Ectodermal cell (in vitro differentiated cells): ENCODE measurements around the gene LPCAT1.
"Not testable (repeated sequence)": the region's sequence is repeated elsewhere in the genome, so short reads cannot be mapped to it uniquely, and the experiment has no call there.

Experiments
- H3K27ac ChIP-seq: 2 replicates; pipeline ENCODE4 v1.7.0; 2013; ENCODE audit warnings: mild to moderate bottlenecking, low read depth, low read length; ENCODE audit not compliant: insufficient read depth, poor library complexity, severe bottlenecking
- H3K27me3 ChIP-seq: 2 replicates; pipeline ENCODE4 v1.7.0; 2013; ENCODE audit warnings: mild to moderate bottlenecking, low read length; ENCODE audit not compliant: insufficient read depth, control insufficient read depth, poor library complexity, severe bottlenecking
- H3K36me3 ChIP-seq: one replicate; pipeline ENCODE4 v1.7.0; 2013; ENCODE audit warnings: low read length; ENCODE audit not compliant: control insufficient read depth, insufficient read depth
- H3K4me1 ChIP-seq: one replicate; pipeline ENCODE4 v1.7.0; 2013; ENCODE audit warnings: low read length; ENCODE audit not compliant: control insufficient read depth, insufficient read depth
- H3K4me3 ChIP-seq: 2 replicates; pipeline ENCODE4 v1.7.0; 2013; ENCODE audit warnings: low read depth, low read length, control low read depth; ENCODE audit not compliant: insufficient read depth
- H3K9me3 ChIP-seq: 2 replicates; pipeline ENCODE4 v1.7.0; 2013; ENCODE audit warnings: mild to moderate bottlenecking, low read length, moderate library complexity; ENCODE audit not compliant: control insufficient read depth
- WGBS, 2 experiments: methylation state at CpG; one replicate each; pipeline ENCODE4 v1.1.7; 2013; ENCODE audit warnings: missing lambda C conversion rate in 2 of 2; 5-methylcytosine and 5-hydroxymethylcytosine counted together

LPCAT1 gene

DNA sequence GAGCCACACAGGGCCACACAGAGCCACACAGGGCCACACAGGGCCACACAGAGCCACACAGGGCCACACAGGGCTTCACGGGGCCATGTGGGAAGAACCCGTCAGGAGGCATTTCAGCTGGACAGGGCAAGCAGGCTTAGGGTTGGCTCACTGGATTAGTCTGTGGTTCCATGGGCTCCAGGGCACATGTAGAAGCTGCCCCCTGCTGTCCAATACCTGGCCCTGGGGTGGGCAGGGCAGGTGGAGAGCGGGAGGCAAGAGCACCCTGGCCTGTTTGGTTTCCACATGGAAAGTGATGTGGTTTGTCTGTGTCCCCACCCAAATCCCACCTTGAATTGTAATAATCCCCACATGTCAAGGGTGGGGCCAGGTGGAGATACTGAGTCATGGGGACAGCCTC lies 16.4 kb upstream of the LPCAT1 start:
- Histone ChIP-seq H3K27ac (no peak overlapping the region), H3K36me3 (no peaks in the 10 kb centered on the region), H3K4me3 (no peak overlapping the region), H3K9me3 (no peaks in the 10 kb centered on the region), H3K27me3 (no peaks in the 10 kb centered on the region), H3K4me1 (no peaks in the 10 kb centered on the region)
- WGBS, 2 experiments: 96 to 99% methylated on average over 3 of the region's 3 CpGs

GRCh38 chr5:1539393-1540161 lies 15.8 kb upstream of the LPCAT1 start:
- WGBS, 2 experiments: 82 to 85% methylated on average over 8 of the region's 8 CpGs
- not testable (repeated sequence) for H3K4me3 ChIP-seq, H3K36me3 ChIP-seq, H3K27me3 ChIP-seq, H3K9me3 ChIP-seq, H3K27ac ChIP-seq, H3K4me1 ChIP-seq

DNA sequence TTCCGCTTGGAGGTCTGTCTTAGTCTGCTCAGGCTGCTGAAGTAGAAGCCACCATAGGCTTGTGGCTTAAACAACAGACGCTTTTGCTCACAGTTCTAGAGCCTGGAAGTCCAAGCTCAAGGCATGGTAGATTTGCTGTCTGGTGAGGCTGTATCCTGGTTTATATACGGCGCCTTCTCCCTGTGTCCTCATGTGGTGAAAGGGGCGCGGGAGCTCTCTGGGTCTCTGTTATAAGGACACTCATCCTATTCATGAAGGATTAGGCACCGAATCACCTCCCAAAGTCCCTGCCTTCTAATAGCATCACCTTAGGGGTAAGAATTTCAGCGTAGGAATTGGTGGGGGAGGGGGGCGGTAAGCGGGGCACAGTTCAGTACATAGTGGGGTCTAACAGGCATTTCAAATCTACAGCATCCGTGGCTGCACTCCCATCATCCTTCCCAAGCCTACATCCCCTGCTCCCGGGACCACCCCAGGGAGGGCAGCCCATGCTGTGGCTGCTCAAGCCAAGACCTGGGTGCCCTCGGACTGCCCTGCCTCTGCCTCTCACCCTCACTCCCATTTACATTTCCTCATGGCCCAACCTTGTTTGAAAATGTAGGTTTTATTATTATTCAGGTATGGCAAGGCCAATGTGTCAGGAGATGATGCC lies 15.1 kb upstream of the LPCAT1 start:
- Histone ChIP-seq H3K4me1 (no peaks in the 10 kb centered on the region), H3K27me3 (no peaks in the 10 kb centered on the region), H3K9me3 (no peaks in the 10 kb centered on the region), H3K4me3 (no peak overlapping the region), H3K27ac (no peak overlapping the region), H3K36me3 (no peaks in the 10 kb centered on the region)
- 92 to 96% methylated on average over 11 to 13 of the region's 13 CpGs for WGBS, 2 experiments

GRCh38 chr5:1538276-1538675 lies 14.5 kb upstream of the LPCAT1 start:
- Histone ChIP-seq H3K27me3 (no peaks in the 10 kb centered on the region), H3K27ac (no peak overlapping the region), H3K4me1 (no peaks in the 10 kb centered on the region), H3K36me3 (no peaks in the 10 kb centered on the region), H3K9me3 (no peaks in the 10 kb centered on the region), H3K4me3 (no peak overlapping the region)
- 93% methylated on average over 14 of the region's 14 CpGs for WGBS, 2 experiments

GRCh38 chr5:1537603-1538154 lies 13.9 kb upstream of the LPCAT1 start:
- H3K27me3 ChIP-seq: no peaks in the 10 kb centered on the region
- H3K4me1 ChIP-seq: no peaks in the 10 kb centered on the region
- H3K4me3 ChIP-seq: no peak overlapping the region
- 92 to 93% methylated on average over 20 of the region's 20 CpGs for WGBS, 2 experiments
- no peak overlapping the region for H3K27ac ChIP-seq
- no peaks in the 10 kb centered on the region for H3K9me3 ChIP-seq
- H3K36me3 ChIP-seq: no peaks in the 10 kb centered on the region

- no peaks in the 10 kb centered on the region for H3K4me1 ChIP-seq
- H3K27me3 ChIP-seq: no peaks in the 10 kb centered on the region
- no peaks in the 10 kb centered on the region for H3K36me3 ChIP-seq
- 90 to 92% methylated on average over 8 of the region's 8 CpGs for WGBS, 2 experiments
- H3K4me3 ChIP-seq: no peak overlapping the region
- no peaks in the 10 kb centered on the region for H3K9me3 ChIP-seq
- H3K27ac ChIP-seq: no peak overlapping the region
Observed at GRCh38 chr5:1536871-1537602, 13.3 kb upstream of the LPCAT1 start.

DNA sequence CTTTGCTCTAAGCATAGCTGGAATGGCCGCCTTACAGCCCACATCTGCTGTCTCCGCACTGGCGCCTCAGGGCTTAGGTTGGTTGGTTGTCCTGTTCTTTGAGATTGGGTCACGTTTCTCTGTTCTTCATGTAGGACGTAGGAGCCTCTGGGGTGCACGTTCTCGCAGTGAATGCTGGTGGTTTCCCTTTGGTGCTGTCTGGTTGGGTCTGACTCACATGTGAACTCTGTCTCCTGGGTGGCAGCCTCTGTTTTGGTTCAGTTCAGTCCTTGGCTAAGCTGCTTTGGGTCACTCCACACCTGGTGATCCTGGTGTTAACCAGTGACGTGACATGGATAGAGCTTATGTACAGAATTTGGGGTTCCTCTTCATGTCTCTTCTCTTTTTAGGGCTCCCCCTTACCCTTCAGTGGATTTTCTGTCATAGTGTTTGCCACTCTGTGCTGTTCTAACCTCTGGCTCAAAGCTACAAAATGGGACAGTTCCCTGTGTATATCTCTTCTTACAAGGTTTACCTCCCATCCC lies 12.6 kb upstream of the LPCAT1 start:
- no peaks in the 10 kb centered on the region for H3K9me3 ChIP-seq
- 89 to 94% methylated on average over 8 of the region's 8 CpGs for WGBS, 2 experiments
- no peak overlapping the region for H3K27ac ChIP-seq
- no peaks in the 10 kb centered on the region for H3K4me1 ChIP-seq
- H3K36me3 ChIP-seq: no peaks in the 10 kb centered on the region
- H3K4me3 ChIP-seq: no peak overlapping the region
- H3K27me3 ChIP-seq: no peaks in the 10 kb centered on the region

- Histone ChIP-seq H3K27ac (no peak overlapping the region), H3K9me3 (no peaks in the 10 kb centered on the region), H3K36me3 (no peaks in the 10 kb centered on the region), H3K27me3 (no peaks in the 10 kb centered on the region), H3K4me3 (no peak overlapping the region), H3K4me1 (no peaks in the 10 kb centered on the region)
- 92 to 93% methylated on average over 3 of the region's 3 CpGs for WGBS, 2 experiments
Observed at GRCh38 chr5:1535646-1536045, 11.9 kb upstream of the LPCAT1 start.

- no peaks in the 10 kb centered on the region for H3K9me3 ChIP-seq
- no peaks in the 10 kb centered on the region for H3K4me1 ChIP-seq
- WGBS, 2 experiments: 83% methylated on average over 1 of the region's 1 CpG; no CpG with 5 or more reads in 1 of the 2 experiments
- H3K4me3 ChIP-seq: no peak overlapping the region
- H3K27me3 ChIP-seq: no peaks in the 10 kb centered on the region
- no peaks in the 10 kb centered on the region for H3K36me3 ChIP-seq
- H3K27ac ChIP-seq: no peak overlapping the region
Observed at GRCh38 chr5:1532384-1532783, 8.6 kb upstream of the LPCAT1 start.

GRCh38 chr5:1529498-1529897 lies 5.7 kb upstream of the LPCAT1 start:
- Histone ChIP-seq H3K4me3 (no peak overlapping the region), H3K9me3 (no peaks in the 10 kb centered on the region), H3K4me1 (no peaks in the 10 kb centered on the region), H3K27ac (no peak overlapping the region), H3K27me3 (no peaks in the 10 kb centered on the region), H3K36me3 (no peaks in the 10 kb centered on the region)
- 92% methylated on average over 2 to 3 of the region's 3 CpGs for WGBS, 2 experiments
